GM04503 (cell line): ENCODE measurements around the gene P3H1.
"Not testable (repeated sequence)": the region's sequence is repeated elsewhere in the genome, so short reads cannot be mapped to it uniquely, and the experiment has no call there.

Experiments used
- DNase-seq: peaks from one replicate; pipeline ENCODE4 v3.0.0-alpha.2; 2012; ENCODE audit warnings: low read depth

The P3H1 gene

DNA sequence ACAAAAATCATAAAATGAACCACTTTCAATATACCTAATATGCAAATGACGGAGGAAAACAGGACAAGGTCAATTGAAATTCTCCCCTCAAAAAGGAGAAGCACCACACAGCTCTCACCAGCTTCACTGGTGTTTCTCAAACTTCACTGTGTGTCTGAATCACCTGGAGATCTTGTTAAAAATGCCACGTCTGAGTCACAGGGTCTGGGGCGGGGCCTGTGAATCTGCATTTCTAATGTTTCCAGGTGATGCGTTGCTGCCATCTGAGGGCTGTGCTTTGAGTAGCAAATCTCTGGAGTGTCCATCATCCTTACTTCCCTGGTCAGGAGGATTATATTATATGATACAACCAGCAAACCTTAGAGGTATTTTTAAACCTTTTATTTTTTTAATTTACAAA lies 35.8 kb downstream of the P3H1 start:
- no peak for DNase-seq

DNA sequence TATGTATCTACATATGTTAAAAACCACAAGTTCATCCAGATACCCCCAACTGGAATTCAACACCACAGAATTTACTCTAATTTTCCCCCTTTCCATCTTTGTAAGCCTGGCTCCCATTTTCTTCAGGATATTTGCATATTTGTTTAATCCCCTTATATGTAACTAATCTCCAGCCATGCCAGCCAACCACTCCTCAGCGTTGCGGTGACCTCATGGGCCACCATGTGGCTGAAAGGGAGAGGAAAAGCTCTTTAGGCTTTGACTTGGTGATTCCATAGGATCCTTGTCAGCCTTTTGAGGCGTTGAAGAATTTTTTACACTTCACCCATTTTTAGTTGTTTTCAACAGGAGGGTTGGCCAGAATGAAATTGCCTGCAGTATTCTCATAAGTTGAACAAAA lies 36.8 kb downstream of the P3H1 start:
- DNase-seq = no peak

DNA sequence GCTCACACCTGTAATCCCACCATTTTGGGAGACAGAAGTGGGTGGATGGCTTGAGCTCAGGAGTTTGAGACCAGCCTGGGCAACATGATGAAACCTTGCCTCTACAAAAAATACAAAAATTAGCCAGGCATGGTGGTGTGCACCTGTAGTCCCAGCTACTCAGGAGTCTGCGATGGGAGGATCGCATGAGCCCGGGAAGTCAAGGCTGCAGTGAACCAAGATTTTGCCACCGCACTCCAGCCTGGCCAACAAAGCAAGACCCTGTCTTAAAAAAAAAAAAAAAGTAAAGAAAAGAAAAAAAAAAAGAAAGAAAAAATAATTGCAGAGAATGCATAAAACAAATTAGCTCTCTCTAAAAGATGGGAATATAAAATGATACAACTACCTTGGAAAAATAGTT lies 41.0 kb downstream of the P3H1 start:
- DNase-seq = not testable (repeated sequence)

DNA sequence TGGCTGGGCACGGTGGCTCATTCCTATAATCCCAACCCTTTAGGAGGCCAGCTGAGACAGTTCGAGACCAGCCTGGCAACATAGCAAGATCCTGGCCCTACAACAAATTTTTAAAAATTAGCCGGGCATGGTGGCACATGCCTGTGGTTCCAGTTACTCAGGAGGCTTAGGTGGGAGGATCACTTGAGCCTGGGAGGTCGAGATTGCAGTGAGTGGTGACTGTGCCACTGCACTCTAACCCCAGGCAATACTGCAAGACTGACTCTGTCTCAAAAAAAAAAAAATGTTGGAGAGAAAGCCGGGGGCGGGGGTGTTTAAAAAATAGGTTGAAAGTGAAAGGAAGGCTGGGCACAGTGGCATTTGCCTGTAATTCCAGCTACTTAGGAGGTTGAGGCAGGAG lies 43.3 kb downstream of the P3H1 start:
- DNase-seq = no peak

DNA sequence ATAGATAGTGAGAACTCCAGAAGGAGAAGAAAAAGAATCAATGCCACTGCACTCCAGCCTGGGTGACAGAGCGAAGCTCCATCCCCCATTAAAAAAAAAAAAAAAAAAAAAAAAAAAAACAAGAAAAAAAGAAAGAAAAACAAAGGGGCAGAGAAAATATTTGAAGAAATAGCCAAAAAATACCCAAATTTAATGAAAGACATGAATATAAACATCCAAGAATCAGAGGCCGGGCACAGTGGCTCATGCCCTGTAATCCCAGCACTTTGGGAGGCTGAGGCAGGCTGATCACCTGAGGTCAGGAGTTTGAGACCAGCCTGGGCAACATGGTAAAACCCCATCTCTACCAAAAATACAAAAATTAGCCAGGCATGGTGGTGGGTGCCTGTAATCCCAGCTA lies 44.4 kb downstream of the P3H1 start:
- not testable (repeated sequence) for DNase-seq

DNA sequence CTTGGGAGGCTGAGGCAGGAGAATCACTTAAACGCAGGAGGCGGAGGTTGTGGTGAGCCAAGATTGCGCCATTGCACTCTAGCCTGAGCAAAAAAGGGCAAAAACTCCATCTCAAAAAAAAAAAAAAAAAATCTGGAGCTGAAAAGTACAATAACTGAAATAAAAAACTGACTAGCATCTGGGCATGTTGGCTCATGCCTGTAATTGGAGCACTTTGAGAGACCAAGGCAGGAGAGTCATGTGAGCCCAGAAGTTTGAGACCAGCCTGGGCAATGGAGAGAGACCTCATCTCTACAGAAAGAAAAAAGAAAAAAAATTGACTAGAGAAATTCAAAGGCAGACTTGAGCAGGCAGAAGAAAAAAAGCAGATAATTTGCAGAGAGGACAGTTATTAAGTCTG lies 44.9 kb downstream of the P3H1 start:
- DNase-seq = no peak

DNA sequence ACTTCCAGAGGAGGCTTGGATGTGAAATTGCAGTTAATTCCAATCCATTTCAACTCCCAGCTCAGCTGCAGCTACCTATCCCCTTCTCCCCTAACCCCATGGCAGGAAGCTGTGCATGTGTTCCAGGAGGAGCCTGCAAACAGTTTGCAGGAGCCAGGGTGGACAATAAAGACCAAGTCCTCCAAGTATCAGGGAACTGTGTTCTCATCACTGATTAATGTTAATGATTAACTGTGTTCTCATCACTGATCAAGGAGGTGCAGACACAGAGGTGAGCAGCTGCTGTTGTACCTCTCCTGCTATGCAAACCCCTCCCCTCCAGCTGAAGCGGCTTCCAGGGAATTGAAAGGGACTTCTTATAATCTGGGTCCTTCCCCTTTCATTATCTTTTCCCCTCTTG lies 46.0 kb downstream of the P3H1 start:
- DNase-seq = no peak

DNA sequence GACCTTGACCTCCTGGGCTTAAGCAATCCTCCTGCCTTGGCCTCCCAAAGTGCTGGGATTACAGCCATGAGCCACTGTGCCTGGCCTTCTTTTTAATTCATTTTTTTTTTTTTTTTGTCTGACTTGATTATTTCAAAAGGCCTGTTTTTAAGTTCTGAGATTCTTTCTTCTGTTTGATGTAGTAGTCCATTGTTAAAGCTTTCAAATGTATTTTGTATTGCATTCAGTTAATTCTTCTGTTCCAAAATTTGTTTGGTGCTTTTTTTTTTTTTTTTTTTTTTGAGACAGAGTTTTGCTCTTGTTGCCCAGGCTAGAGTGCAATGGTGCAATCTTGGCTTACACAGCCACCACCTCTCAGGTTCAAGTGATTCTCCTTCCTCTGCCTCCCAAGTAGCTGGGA lies 52.4 kb downstream of the P3H1 start:
- DNase-seq = not testable (repeated sequence)

DNA sequence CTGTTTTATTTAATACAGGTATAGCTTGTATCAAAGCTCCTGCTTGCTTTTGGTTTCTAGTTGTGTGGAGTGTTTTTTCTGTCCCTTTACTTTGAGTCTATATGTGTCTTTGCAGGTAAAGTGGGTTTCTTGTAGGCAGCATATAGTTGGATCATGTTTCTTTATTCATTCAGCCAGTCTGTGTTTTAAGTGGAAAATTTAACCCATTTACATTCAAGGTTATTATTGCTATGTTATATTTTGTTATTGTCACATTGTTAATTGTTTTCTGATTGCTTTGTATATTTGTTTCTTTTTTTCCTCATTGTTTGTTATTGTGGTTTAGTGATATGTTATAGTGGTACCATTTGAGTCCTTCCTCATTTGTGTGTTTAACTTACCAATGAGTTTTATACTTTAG lies 53.5 kb downstream of the P3H1 start:
- DNase-seq = no peak

DNA sequence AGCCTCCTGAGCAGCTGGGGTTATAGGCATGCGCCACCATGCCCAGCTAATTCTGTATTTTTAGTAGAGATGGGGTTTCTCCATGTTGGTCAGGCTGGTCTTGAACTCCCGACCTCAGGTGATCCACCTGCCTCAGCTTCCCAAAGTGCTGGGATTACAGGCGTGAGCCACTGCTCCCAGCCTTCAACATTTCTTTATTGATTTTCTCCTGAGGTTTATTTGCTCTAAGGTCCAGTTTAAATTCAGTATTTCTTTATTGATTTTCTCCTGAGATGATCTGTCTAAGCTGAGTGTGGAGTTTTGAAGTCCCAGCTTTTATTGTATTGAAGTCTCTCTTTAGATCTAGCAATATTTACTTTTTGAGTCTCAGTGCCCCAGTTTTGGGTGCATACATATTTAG lies 54.0 kb downstream of the P3H1 start:
- DNase-seq = not testable (repeated sequence)

DNA sequence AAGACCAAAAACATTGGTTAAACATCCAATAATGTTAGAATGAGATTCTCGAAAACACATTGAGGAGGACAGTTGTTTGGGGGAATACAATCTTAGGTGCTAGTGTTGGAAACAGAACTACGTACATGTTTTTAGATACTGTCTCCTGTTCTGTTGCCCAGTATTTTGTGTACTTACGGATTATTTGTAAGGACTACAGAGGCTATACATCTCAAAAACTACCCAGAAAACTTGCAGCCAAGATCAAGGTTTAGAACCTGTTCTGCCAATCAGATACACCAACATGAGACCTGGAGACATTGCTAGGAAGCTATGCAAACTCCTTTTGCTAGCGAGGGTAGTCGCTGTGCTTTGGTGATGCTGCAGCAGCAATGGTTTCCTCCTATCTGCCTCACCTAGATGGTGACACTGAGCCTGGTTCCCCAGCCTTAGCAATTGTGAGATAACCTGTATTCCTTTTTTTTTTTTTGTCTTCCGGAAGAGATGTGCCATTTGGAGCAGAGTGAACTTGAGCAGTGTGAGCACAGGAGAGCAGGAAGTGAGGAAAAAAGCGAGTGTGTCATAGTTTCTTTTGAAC lies 62.9 kb downstream of the P3H1 start:
- DNase-seq = no peak

DNA sequence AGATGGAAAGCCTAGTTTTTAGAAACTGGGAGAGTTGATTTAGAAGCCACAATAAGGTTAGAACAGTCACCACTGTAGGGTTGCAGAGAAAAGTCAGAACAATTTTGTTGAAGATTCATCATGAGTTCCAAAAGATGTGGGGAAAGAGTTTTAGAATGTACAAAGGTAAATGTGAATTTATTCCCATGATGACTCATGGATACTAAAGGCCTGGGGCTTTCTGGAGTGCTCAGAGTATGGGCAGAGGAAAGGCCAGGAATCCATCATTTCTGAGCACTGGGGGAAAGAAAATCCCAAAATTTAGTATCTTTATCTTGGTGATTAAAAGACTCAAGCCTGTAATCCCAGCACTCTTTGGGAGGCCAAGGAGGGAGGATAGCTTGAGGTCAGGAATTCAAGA lies 66.8 kb downstream of the P3H1 start:
- DNase-seq = no peak

DNA sequence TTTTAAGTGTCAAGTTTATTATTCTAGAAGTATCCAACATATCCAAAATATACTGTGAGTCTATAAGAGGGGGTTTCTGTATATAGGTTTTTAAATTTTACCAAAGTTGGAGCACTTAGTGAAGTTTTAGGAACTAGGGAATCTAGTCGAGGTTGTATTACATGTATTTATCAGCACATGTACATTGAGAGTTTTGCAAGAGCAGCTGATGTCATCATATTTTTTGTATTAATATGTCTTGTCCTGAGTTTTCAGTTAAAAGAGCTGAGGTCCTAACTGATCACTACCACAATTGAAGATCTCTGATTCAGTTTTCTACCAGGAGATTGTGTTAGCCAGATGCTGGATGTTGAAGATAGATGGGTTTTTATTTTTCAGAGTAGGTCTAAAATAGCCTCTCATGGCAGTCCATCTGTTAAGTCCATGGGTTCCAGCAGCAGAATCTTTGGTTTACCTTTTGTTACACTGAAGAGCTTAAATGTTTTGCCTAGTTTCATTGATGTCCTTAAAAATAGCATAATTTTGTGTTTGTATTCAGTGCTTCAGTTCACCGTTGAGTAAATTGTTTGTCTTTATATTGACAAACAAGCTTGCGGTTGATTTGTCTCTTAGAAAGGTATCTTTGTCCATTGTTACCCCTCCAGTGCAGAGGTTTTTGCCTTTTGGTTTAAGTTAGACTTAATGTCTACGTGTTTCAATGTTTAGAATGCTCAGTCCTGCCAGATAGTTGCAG lies 68.6 kb downstream of the P3H1 start:
- no peak for DNase-seq
